ENCODE measurements around the gene DOCK4.

- TF ChIP-seq EZH2phosphoT487 (IDR thresholded peaks at IDR 0.05; ENCODE audit: insufficient read depth, low read depth) = no peak
- no peak for TF ChIP-seq EZH2 (IDR thresholded peaks at IDR 0.05; ENCODE audit: insufficient read depth, poor library complexity, severe bottlenecking)
These were observed 498.1 kb downstream of the DOCK4 start for GRCh38 chr7:111708072-111708471.
